OCI-M1 (cell line): ENCODE measurements around the gene LIN37.
"Not testable (repeated sequence)": the region's sequence is repeated elsewhere in the genome, so short reads cannot be mapped to it uniquely, and the experiment has no call there.

Experiments
- DNase-seq: peaks from one replicate; lab custom pipeline; 2025; lab: John Stamatoyannopoulos, UW

The LIN37 gene

DNA sequence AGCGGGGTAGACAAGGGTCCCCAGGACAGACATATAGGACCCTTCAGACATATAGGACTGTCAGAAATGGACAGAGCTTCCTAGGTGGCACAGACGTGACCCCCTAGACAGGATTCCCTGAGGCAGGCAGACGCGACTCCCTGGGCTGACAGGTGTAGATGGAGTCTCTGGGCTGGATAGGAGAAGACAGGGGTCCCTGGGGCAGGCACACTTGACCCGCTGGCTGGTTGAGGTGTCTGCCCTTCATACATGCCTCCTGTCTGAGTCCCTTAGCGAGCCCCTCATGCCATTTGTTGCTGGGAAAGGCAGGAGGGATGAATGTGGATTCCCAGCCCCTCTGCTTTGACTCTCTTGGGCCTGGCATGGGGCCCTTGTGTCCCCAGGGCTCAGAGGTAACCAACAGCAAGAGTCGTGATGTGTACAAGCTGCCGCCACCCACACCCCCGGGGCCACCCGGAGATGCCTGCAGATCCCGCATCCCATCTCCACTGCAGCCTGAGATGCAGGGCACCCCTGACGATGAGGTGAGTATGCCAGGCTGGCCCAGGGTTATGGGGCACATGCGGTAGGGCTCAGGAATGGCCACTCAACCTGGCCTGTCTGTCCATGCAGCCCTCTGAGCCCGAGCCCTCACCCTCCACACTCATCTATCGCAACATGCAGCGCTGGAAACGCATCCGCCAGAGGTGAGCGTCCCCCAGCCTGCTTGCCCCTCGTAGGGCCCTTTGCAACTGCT lies 5.4 kb downstream of the LIN37 start:
- no peak for DNase-seq

- DNase-seq = no peak
These were observed 6.2 kb downstream of the LIN37 start for GRCh38 chr19:35754370-35755130.

DNA sequence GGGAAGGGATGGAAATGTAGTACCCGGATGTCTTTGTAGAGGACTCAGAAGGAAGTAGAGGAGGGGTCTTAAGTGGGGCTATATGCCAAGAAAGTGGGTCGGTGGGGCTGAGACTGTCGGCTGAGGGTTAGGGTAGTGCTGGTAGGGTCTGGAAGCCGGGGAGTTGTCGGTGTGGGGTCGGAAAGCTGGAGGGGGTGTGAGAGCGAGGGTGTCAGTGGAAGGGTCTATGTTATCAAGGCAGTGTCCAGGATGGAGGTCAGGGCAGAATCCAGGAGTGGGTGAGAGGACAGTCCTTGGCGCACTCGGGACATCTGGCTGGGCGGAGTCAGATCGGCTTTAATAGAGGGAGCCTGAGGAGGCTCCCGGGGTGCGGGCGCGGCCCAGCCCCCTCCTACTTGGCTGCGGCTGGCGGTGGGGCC lies 6.8 kb downstream of the LIN37 start:
- DNase-seq = no peak

DNA sequence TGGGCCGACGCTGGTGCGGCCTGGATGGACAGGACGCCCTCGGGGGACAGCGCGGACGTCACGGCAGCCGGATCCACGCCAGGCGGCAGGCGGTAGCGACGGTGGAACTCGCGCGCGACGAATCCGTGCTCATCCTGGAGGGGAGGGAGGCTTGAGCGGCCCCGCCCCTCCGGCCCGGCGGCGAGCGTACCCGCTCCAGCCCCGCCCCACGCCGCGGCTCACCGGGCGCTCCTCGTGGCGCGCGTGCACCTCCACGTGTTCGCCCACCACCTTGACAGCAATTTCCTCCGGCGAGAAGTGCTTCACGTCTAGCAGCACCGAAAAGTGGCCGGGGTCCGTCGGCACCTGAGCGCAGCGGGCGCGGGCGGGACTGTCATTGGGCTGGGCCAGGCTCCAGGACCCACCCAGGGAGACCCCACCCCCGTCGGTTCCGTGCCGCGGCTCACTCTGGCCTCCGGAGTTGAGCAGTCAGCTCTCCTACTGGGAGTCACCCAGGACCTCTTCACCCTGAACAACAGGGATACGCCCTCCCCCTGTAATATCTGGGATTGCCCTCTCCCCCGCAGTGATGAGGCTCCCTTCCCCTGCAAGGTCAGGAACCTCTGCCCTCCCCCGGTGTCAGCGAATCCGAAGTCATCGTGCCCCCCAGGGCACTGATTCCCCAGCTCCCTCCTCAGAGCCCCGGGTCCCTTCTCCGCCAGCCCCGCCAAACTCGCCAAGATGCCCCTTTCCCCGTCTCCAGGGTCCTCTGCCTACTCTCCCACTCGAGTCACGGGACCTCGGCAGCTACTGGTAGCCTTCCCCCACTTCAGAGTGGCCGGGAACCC lies 7.4 kb downstream of the LIN37 start:
- DNase-seq = no peak

- DNase-seq = no peak
These were observed 8.2 kb downstream of the LIN37 start, which contains the start of gene HSPB6 for GRCh38 chr19:35756377-35757230. HSPB6 (minus strand) TSS chr19:35757029; CDS start chr19:35757008, 21 bp downstream.

- DNase-seq = no peak
These were observed 8.9 kb downstream of the LIN37 start for GRCh38 chr19:35757231-35757748.

GRCh38 chr19:35757749-35758608 lies 9.6 kb downstream of the LIN37 start, which contains the start of gene PROSER3:
PROSER3 (plus strand) TSS chr19:35758176; CDS start chr19:35758216, 40 bp downstream.
- DNase-seq = peak; percentile 100

DNA sequence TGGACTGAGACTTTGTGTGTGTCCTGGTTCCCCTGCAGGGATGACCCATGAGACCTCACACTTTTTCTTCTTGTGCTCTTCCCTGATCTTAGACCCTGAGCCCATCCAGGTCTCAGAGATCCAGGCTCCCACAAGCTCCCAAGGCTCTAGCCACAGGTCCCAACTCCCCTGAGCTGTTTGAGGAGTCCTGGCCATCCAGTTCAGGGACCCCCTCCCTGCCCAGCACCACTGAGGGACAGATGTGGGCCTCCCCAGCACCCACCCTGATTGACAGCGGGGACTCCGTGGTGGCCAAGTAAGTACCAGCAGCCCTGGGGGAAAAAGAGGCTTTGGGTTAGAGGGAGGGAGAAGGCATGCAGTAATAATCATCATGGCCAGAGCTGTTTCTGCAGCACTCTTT lies 11.3 kb downstream of the LIN37 start:
- no peak for DNase-seq

- no peak for DNase-seq
These were observed 12.5 kb downstream of the LIN37 start for GRCh38 chr19:35760711-35761349.

- no peak for DNase-seq
These were observed 16.3 kb downstream of the LIN37 start for GRCh38 chr19:35764432-35765315.

DNA sequence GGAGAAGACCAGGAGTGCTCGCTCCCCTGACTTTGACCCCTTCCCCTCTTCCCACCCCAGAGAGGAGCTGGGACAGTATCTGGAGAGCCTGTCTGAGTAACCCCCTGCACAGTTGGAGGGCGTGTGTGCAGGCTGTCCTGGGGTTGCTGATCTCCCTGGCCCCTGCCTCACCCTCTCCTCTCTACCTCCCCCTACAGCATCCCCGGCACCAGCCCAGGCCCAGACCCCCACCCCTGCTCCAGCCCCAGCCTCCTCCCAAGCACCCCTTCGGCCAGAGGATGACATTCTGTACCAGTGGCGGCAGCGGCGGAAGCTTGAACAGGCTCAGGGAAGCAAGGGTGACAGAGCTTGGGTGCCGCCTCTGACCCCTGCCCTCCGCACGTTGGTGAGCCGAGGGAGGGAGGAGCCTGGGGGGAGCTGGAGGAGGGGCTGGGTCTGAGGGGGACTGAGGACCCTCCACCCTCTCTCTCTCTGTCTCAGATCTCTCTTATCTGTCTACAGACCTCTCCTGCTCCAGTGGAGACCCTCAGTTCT lies 18.3 kb downstream of the LIN37 start:
- DNase-seq = no peak

DNA sequence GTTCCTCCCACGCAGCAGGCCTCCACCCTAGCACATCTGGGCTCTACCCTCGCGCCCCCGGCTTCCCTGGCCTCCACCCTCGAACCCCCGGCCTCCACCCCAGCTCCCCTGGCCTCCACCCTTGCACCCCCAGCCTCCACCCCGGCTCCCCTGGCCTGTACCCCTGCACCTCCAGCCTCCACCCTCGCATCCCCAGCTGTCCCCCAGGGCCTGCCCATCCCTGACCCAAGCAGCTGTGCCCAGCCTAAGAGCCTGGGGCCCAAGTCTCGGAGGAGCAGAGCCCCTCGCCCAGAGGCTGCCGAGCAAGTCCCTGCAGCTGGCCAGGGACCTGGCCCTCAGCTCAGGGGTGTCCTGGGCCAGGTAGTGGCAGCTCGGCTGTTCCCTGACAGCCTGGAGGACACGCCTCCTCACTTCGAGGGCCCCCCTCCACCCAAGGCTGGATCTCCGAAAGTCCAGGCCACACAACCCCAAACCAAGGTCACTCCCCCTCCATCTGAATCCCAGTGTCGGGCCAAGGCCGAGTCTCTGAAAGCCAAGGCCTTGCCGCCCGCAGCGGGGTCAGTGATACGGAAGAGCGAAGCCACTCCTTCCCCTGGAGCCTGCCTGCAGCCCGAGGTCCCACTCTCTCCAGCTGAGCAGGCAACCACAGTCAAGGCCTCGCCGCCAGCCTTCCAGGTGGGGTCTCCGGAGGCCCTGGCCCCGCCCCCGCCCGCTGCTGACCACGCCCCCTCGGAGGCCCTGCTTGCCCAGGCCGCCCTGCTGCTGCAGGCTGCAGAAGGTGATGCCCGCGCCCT lies 19.1 kb downstream of the LIN37 start:
- DNase-seq = no peak

DNA sequence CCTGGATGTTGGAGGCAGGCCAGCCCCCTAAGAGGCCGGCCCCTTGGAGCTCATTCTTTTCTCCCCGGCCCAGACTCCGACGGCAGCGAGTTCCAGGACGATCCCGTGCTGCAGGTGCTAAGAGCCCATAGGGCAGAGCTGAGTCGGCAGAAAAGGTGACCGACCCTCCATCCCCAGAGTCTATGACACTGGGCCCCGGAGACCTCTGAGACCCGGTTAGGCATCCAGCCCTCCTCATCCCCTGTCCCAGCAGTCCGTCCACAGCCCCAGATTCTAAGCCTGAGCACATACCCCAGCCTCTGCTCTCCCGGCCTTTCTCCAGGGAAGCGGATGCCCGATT lies 19.7 kb downstream of the LIN37 start:
- no peak for DNase-seq

- not testable (repeated sequence) for DNase-seq
These were observed 24.0 kb downstream of the LIN37 start for GRCh38 chr19:35772362-35772761.

DNA sequence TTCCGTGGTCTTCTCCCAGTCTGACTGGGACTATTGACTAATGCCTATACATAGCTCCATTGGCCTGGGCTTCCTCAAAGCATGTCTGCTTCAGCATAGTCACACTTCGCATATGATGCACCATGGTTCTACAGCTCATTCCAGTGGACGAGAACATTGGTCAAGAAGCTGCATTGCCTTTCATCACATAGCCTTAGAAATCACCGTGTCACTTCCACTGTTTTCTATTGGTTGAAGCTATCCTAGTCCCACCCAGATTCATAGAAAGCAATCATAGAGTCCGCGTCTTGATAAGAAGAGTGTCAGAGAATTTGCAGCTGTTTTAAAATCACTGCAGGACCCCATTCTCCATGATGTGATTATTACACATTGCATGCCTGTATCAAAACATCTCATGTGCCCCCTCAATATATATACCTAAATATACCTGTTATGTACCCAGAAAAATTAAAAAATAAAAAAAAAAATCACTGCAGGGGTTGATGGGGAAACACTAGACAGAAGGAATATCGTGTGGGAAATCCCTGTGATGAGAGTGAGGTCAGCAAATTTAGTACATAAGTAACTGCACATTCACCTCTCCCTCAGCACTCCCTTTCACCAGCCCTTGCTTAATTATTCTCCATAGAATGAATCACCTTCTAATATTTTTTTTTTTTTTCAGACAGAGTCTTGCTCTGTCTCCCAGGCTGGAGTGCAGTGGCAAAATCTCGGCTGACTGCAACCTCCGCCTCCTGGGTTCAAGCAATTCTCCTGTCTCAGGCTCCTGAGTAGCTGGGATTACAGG lies 24.8 kb downstream of the LIN37 start:
- DNase-seq = peak; percentile 27

GRCh38 chr19:35774274-35775045 lies 26.1 kb downstream of the LIN37 start:
- no peak for DNase-seq
